IMR-90 (cell line): Measurements from ENCODE around the gene GJB4.

Experiments used
- BHLHE40 ChIP-seq: fragments of 150-350 bp; IDR thresholded peaks from 2 replicates; pipeline ENCODE4 v1.6.1; 2016; ENCODE audit warnings: mild to moderate bottlenecking, low read depth, low read length
- CHD1 ChIP-seq: IDR thresholded peaks from 2 replicates; pipeline ENCODE4 v1.6.1; 2012; ENCODE audit warnings: low read depth, low read length, improper control_type of control experiment
- FOS ChIP-seq: fragments of 150-350 bp; IDR thresholded peaks from 2 replicates; pipeline ENCODE4 v1.6.1; 2016; ENCODE audit warnings: low read depth, low read length
- MAFK ChIP-seq: IDR thresholded peaks from 2 replicates; pipeline ENCODE4 v1.6.1; 2012; ENCODE audit warnings: low read depth, low read length, improper control_type of control experiment
- NFE2L2 ChIP-seq: fragments of 150-350 bp; IDR thresholded peaks from 2 replicates; pipeline ENCODE4 v1.6.1; 2016; ENCODE audit warnings: low read depth, mild to moderate bottlenecking, low read length
- POLR2A ChIP-seq: IDR thresholded peaks from 2 replicates; pipeline ENCODE4 v1.6.1; 2012; ENCODE audit warnings: mild to moderate bottlenecking, low read depth, low read length
- RAD21 ChIP-seq: IDR thresholded peaks from 2 replicates; pipeline ENCODE4 v1.6.1; 2012; ENCODE audit warnings: low read length, improper control_type of control experiment
- TF ChIP-seq, protein P1 (sequence below): conservative IDR thresholded peaks from 2 replicates; pipeline ENCODE4 v1.5.1; 2012; ENCODE audit warnings: mild to moderate bottlenecking, low read depth, low read length, improper control_type of control experiment

DNA sequence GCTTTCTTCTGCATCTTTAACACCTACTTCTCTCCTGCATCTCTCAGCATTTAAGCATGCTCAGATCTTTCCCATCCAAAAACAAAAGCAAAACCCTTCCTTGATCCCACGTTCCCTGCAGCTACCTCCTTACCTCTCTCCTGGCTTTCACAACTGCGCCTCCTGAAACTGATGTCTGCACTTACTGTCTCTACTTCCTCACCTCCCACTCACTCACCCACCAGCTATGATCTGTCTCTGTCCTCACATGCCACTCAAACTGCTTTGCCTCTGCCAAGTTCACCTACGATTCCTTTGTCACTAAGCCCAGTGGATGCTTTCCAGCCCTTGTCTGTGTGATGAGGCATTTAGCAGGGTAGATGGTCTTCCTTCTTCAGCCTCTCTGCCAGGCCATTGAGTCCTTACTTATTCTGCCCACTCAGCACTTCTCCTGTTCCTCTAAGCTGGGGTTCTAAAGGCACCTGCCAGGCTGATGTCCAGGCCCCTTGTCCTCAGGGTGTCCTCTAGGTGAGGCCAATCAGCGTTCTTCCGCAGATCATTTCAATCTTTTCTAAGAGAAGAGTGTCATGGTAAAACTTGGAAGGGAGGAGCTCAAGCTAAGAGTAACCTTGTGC, 11.5 kb downstream of the GJB4 start:
- TF ChIP-seq, protein P1, sequence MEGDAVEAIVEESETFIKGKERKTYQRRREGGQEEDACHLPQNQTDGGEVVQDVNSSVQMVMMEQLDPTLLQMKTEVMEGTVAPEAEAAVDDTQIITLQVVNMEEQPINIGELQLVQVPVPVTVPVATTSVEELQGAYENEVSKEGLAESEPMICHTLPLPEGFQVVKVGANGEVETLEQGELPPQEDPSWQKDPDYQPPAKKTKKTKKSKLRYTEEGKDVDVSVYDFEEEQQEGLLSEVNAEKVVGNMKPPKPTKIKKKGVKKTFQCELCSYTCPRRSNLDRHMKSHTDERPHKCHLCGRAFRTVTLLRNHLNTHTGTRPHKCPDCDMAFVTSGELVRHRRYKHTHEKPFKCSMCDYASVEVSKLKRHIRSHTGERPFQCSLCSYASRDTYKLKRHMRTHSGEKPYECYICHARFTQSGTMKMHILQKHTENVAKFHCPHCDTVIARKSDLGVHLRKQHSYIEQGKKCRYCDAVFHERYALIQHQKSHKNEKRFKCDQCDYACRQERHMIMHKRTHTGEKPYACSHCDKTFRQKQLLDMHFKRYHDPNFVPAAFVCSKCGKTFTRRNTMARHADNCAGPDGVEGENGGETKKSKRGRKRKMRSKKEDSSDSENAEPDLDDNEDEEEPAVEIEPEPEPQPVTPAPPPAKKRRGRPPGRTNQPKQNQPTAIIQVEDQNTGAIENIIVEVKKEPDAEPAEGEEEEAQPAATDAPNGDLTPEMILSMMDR, result no peak
- no peak for TF ChIP-seq POLR2A
- TF ChIP-seq RAD21, result no peak
- no peak for TF ChIP-seq CHD1
- TF ChIP-seq NFE2L2, result no peak
- no peak for TF ChIP-seq FOS
- TF ChIP-seq MAFK, result peak; percentile 81
- no peak for TF ChIP-seq BHLHE40
